GM18907 (cell line): Measurements from ENCODE around the gene CCL4L2.
"Not testable (repeated sequence)": the region's sequence is repeated elsewhere in the genome, so short reads cannot be mapped to it uniquely, and the experiment has no call there.

Experiments used
- ATAC-seq: cut with Tn5 transposase; IDR thresholded peaks from one replicate; pipeline ENCODE4 v1.9.1; 2021; ENCODE audit warnings: mild to moderate bottlenecking, moderate library complexity; ENCODE audit not compliant: unreplicated experiment

The CCL4L2 gene

GRCh38 chr17:36219556-36219955, 8.7 kb downstream of the CCL4L2 start:
- not testable (repeated sequence) for ATAC-seq

DNA sequence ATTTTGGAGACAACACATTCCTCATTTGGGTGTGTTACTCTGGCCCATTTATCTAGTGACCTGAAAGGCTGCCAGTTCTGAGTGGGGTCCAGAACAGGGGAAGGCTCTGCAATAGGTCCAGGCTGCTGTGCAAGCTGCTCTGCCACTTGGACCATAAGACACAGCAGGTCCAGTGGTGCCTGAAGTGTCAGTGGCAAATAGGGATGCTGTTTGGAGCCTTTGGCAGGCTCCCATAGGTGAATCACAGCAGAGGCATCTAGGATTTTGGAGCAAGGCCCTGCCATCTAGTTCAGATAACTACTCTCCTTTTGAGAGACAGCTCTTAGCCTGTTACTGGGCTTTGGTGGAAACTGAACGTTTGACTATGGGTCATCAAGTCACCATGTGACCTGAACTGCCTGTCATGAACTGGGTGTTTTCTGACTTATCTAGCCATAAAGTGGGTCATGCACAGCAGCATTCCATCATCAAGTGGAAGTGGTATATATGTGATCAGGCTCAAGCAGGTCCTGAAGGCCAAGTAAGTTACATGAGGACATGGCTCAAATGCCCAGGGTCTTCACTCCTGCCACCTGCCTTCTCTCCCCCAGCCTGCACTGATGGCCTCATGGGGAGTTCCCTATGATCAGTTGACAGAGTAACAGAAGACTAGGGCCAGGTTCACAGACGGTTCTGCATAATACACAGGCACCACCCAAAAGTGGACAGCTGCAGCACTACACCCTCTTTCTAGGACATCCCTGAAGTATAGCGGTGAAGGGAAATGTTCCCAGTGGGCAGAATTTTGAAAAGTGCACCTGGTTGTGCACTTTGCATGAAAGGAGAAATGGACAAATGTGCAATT, 10.1 kb downstream of the CCL4L2 start:
- ATAC-seq, result not testable (repeated sequence)

DNA sequence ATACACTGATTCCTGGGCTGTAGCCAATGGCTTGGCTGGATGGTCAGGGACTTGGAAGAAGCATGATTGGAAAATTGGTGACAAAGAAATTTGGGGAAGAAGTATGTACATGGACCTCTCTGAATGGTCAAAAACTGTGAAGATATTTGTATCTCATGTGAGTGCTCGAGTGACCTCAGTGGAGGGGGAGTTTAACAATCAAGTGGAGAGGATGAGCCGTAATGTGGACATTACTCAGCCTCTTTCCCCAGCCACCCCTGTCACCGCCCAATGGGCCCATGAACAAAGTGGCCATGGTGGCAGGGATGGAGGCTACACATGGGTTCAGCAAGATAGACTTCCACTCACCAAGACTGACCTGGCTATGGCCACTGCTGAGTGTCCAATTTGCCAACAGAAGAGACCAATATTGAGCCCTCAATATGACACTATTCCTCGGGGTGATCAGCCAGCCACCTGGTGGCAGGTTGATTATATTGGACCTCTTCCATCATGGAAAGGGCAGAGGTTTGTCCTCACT, 10.8 kb downstream of the CCL4L2 start:
- not testable (repeated sequence) for ATAC-seq

GRCh38 chr17:36222967-36223366, 12.1 kb downstream of the CCL4L2 start:
- not testable (repeated sequence) for ATAC-seq

DNA sequence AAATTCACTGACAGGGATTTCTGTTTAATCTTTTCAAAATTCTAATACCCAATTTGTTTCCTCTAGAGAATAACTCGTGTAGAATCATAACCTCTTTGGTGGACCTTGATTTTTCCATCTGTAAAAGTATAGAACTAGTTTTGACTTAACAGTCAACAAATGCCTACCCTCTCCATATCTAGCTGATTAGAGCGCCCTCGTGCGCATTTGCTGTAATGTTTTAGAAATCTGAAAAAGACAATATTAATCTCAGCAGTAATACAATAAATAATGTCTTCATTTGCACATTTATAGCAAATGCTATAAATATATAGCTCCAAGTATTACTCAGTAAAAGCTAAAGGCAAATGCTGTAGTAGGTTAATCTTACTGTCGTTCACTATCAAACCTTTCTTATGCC, 18.8 kb downstream of the CCL4L2 start:
- not testable (repeated sequence) for ATAC-seq

GRCh38 chr17:36242046-36242445, 31.2 kb downstream of the CCL4L2 start:
- ATAC-seq, result not testable (repeated sequence)
